ENCODE measurements around the gene LRIG1. TPM values are rescaled to one million over a fixed set of nuclear protein-coding genes. Genes with fewer than 3 reads are reported as not detected.

The LRIG1 gene
- total RNA-seq, 4 donors from 2014 or later: 44.2 to 96.2 (median 57.6) TPM

DNA sequence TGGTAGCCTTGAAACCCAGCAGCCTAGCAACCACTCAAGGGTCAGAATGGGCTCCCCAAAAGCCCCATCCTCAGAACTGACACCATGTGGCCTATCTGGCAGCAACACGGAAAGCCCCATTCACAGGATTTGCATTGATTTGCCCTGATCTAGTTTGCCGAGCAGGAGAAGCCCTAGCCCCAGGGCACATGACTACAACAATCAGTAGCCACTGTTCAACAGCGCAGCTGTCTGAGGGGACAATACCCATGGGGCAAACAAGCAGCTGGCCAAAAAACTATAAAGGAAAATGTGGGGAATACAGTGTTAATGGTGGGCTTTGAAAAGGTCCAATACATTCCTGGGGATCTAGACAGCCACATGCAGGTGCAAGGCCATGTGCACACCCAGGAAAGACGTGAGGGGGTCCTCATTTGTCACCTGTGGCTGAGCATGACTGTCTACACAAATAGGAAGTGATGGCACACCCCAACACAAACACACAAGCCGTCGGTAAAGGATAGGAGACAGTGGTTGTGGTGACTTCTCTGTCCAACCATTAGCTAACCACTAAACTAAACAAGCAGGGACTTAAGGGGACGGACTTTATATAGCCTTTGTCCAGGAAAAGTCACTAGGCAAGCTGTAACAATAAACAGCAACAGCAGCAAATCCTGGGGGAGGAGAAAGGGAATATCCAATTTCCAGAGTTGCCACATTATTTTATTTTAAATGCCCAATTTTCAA, 113.7 kb downstream of the LRIG1 start:
- ATAC-seq (ENCODE audit: low FRiP score) (no peak), DNase-seq (ENCODE audit: low spot score) (no peak)
- TF ChIP-seq, protein P1, sequence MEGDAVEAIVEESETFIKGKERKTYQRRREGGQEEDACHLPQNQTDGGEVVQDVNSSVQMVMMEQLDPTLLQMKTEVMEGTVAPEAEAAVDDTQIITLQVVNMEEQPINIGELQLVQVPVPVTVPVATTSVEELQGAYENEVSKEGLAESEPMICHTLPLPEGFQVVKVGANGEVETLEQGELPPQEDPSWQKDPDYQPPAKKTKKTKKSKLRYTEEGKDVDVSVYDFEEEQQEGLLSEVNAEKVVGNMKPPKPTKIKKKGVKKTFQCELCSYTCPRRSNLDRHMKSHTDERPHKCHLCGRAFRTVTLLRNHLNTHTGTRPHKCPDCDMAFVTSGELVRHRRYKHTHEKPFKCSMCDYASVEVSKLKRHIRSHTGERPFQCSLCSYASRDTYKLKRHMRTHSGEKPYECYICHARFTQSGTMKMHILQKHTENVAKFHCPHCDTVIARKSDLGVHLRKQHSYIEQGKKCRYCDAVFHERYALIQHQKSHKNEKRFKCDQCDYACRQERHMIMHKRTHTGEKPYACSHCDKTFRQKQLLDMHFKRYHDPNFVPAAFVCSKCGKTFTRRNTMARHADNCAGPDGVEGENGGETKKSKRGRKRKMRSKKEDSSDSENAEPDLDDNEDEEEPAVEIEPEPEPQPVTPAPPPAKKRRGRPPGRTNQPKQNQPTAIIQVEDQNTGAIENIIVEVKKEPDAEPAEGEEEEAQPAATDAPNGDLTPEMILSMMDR (IDR thresholded peaks at IDR 0.05): no peak

DNA sequence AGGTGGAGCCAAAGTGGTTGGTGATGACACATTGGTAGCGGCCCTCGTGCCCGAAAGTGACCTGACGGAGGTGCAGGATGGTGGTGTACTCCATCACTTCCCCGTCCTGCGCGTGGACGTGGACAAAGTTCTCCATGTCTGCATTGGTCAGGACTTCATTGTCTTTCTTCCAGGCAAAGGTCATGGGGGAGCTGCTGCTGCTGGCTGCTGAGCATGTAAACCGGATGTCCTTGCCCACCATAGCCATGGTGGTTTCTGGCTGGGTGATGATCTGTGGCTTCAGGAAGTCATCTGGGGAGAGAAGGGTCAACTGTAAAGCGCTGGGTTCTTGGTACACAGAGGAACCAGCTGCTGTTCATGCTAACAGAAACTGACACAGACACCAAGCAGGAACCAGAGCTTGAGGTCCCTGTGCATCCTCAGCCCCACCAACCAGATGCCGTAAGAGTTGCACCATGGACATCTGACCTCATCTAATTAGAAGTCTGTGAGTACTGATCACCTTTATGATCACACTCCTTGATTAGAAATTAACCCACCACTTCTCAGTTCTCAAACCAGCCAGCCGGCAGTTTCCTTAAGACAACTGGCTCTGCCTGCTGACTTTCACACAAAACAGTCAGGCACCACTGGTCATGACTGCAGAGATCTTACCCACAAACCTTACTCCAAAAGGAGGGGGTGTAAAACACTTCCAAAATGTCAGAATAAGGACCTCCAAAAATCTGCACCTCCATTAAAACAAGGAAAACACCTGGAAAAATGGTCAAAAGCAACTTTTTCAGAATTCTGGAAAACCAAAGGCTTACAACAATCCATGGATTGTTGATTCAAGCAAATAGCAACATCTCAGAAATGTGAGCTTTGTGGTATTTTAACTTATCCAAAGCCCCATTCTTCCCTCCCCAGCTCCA, 114.6 kb downstream of the LRIG1 start:
- ATAC-seq (ENCODE audit: low FRiP score): no peak
- TF ChIP-seq, protein P1 (IDR thresholded peaks at IDR 0.05): no peak
- no peak for DNase-seq (ENCODE audit: low spot score)

DNA sequence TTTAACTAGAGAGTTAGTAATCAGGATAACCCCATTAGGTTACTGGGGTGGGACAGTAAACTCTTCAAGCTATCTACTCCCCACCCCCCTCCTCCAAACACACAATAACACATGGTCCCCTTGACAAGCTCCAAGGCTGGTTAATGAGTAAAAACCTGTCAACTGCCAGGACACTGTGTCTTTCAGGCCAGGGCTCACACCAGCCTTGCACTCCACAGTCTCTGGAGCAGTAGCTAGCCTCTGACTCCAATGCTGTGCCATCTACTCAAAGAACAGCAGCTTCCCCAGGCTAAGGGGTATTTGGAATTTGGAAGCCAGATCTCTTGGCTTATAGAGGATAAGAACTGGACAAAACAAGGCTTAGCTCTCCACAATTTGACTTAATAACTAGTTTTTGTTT, 115.8 kb downstream of the LRIG1 start:
- ATAC-seq (ENCODE audit: low FRiP score): no peak
- TF ChIP-seq, protein P1 (IDR thresholded peaks at IDR 0.05): no peak
- no peak for DNase-seq (ENCODE audit: low spot score)

DNA sequence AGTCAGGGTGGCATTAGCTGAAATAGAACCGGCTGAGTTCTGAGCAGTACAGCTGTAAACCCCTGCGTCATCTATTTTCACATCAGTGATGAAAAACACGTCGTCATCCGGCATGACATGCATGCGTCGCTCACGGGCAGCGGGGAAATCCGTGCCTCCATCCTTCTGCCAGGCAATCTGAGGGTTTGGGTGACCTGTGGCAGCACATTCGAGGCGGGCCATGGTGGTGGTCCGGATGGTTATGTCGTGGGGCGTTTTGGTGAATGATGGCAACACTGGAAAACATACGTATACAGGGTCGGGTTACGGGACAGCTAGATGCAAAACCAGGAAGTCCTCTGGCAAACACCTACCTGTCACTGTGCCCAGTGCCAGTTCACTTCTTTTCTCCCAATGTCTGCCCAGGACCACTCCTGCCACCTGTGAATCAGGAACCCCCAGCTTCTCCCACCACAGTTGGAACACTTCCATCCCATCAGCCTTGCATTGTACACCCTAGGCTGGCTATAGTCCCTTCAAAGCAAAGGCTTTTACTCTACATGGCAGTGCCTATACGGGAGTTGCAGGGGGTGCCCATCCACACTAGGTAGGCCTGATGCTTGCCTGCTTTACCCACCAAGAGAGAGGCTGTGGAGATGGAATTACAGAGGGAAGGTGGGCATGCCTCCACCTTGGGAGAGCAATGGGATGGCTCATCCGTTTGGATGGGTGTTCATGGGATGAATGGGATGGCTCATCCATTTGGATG, 116.7 kb downstream of the LRIG1 start:
- DNase-seq (ENCODE audit: low spot score) (no peak), ATAC-seq (ENCODE audit: low FRiP score) (no peak)
- TF ChIP-seq, protein P1 (IDR thresholded peaks at IDR 0.05): no peak

DNA sequence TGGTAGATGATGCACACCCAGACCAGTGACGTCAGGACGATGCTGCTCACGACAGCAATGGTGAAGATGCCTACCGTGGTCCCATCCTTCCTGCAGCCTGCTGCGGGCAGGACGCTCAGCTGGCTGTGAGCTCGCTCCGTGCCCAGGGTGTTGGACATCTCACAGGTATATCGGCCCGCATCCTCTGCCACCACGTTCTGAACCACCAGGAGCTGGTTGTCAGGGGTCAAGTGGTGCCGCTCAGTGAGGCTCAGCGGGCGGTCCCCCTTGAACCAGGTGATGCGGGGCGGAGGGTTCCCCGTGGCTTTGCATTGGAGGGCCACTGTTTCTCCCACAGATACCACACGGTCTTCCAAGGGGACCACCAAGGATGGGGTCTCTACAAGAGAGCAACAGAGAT, 117.8 kb downstream of the LRIG1 start:
- TF ChIP-seq, protein P1 (IDR thresholded peaks at IDR 0.05): no peak
- ATAC-seq (ENCODE audit: low FRiP score) (no peak), DNase-seq (ENCODE audit: low spot score) (no peak)

DNA sequence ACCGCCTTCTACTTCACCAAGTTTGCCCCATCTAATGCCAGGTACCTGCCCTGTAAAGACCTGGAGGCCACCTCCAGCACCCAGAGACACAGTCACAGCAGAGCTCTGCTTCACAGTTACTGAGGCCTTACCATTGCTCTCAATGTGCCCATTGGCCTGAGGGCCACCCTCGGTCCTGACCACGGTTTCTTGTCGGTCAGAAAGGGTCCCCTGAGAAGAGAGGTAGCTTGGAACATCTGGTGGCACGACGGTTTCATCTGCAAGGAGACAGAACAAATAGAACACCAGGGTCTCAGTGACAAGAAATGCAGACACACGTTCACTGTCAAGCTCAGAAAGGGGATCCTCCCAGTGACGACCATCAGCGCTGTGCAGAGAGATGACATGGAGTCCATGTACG, 118.7 kb downstream of the LRIG1 start:
- no peak for DNase-seq (ENCODE audit: low spot score)
- TF ChIP-seq, protein P1 (IDR thresholded peaks at IDR 0.05): no peak
- ATAC-seq (ENCODE audit: low FRiP score): no peak

Data from omental fat pad (tissue), 4 donors.